Aorta (tissue), 5 donors: ENCODE results near the gene GPATCH8. TPM values are rescaled to one million over a fixed set of nuclear protein-coding genes. Genes with fewer than 3 reads are reported as not detected.

Experiments used
- ATAC-seq: fragments of 200-7000 bp; cut with Tn5 transposase; one replicate; pipeline ENCODE4 v1.9.1; 2022; ENCODE audit warnings: moderate library complexity; ENCODE audit not compliant: low FRiP score
- DNase-seq, 2 donors: peaks; one replicate each; pipeline ENCODE4 v3.0.0-alpha.2; 2020
- H3K27ac ChIP-seq, 2 donors: one replicate each; pipeline ENCODE4 v1.5.1; 2013; ENCODE audit warnings: low read length in 2 of 2, mild to moderate bottlenecking in 2 of 2, moderate library complexity in 2 of 2, control low read depth in 1 of 2, inconsistent platforms in 1 of 2, low read depth in 1 of 2
- H3K27me3 ChIP-seq, 2 donors: one replicate each; pipeline ENCODE4 v1.6.1; 2013; ENCODE audit warnings: control low read depth in 1 of 2, low read length in 1 of 2, mild to moderate bottlenecking in 1 of 2, moderate library complexity in 1 of 2; ENCODE audit not compliant: insufficient read depth in 2 of 2, control insufficient read depth in 1 of 2
- H3K36me3 ChIP-seq, 2 donors: one replicate each; pipeline ENCODE4 v1.6.1; 2013; ENCODE audit warnings: control low read depth in 1 of 2, low read length in 1 of 2, mild to moderate bottlenecking in 1 of 2; ENCODE audit not compliant: insufficient read depth in 2 of 2, control insufficient read depth in 1 of 2
- H3K4me1 ChIP-seq, 2 donors: one replicate each; pipeline ENCODE4 v1.6.1; 2013; ENCODE audit warnings: low read length in 2 of 2, control low read depth in 1 of 2, mild to moderate bottlenecking in 1 of 2, moderate library complexity in 1 of 2; ENCODE audit not compliant: insufficient read depth in 2 of 2, control insufficient read depth in 1 of 2
- H3K4me3 ChIP-seq, 2 donors: one replicate each; pipeline ENCODE4 v1.5.1; 2013; ENCODE audit warnings: low read length in 2 of 2, control low read depth in 1 of 2, mild to moderate bottlenecking in 1 of 2
- H3K9me3 ChIP-seq: one replicate; pipeline ENCODE4 v1.6.1; 2013; ENCODE audit warnings: mild to moderate bottlenecking, low read length; ENCODE audit not compliant: control insufficient read depth
- WGBS, 2 donors: extraction: QIAGEN DNeasy Blood & Tissue Kit; methylation state at CpG; one replicate each; pipeline ENCODE4 v1.1.7; 2013; 5-methylcytosine and 5-hydroxymethylcytosine counted together
- intact Hi-C, 2 donors: fragments of 100-400 bp; cut with DNase I; formaldehyde crosslinking; loops; one replicate each; pipeline versions ENCODE4 v1.14.2 to v1.15.0; 2022
- polyA plus RNA-seq, 2 donors: library from polyadenylated mRNA; stranded (reverse); fragments of 200-250 nt; gene quantifications; one replicate each; pipeline ENCODE4 v1.2.3, GENCODE V29; 2013
- total RNA-seq, 2 donors: library from RNA; stranded (reverse); fragmentation: NEBNext Ultra II Directional; extraction: Animal tissue kit (Norgen Biotek cat#: 25700); gene quantifications; one replicate each; pipeline ENCODE4 v1.2.1, GENCODE V29; 2021
- donor health status: healthy with polysubstance abuse.
- donor health status: Bipolar disorder and iron deficiency.
- donor health status: DM: no; HTN: no; CAD: no.
- donor health status: DM: no; HTN: no; CAD: no.
- donor health status: DM: yes; HTN: yes; CAD: no.

GPATCH8 gene
- total and polyA plus RNA-seq, 4 donors = 4.9 to 56.5 (median 27.3) TPM

GRCh38 chr17:44350733-44351226 lies 152.4 kb downstream of the GPATCH8 start:
- H3K4me1 ChIP-seq = no peaks in the 10 kb centered on the region
- no peaks in the 10 kb centered on the region for H3K27me3 ChIP-seq
- H3K4me3 ChIP-seq = no peak overlapping the region
- DNase-seq = peak; percentile 68 to 87
- H3K9me3 ChIP-seq = no peaks in the 10 kb centered on the region
- H3K27ac ChIP-seq = no peak overlapping the region
- intact Hi-C loops = no loop called here
- H3K36me3 ChIP-seq = no peaks in the 10 kb centered on the region
- peak; percentile 47 for ATAC-seq
- 66% methylated on average over 6 of the region's 6 CpGs for WGBS, 2 donors

- ATAC-seq = no peak
- intact Hi-C loops = loop anchor here in 1 of 2 donors (10.0 kb wide), 1 partner anchor 955 kb away; the partner anchor contains the start of gene ARL4D
Observed at GRCh38 chr17:44349553-44350070, 153.6 kb downstream of the GPATCH8 start.

GRCh38 chr17:44348988-44349364 lies 154.2 kb downstream of the GPATCH8 start:
- no peak overlapping the region for H3K27ac ChIP-seq
- intact Hi-C loops = loop anchor here in 1 of 2 donors (10.0 kb wide), 1 partner anchor 954 kb away; the partner anchor contains the start of gene ARL4D
- peaks cover 0 to 3% of the 10 kb centered on the region in 2 donors for H3K4me1 ChIP-seq
- no peaks in the 10 kb centered on the region for H3K36me3 ChIP-seq
- ATAC-seq (no peak), DNase-seq (peak in 1 of 2 donors; percentile 37)
- H3K9me3 ChIP-seq = no peaks in the 10 kb centered on the region
- no peak overlapping the region for H3K4me3 ChIP-seq
- no peaks in the 10 kb centered on the region for H3K27me3 ChIP-seq
- 85% methylated on average over 6 of the region's 6 CpGs for WGBS, 2 donors

More at GRCh38 chr17:44349553-44350070, 153.6 kb downstream of the GPATCH8 start:
- no peaks in the 10 kb centered on the region for H3K9me3 ChIP-seq
- DNase-seq = peak in 1 of 2 donors; percentile 42
- WGBS, 2 donors = 84 to 86% methylated on average over 12 of the region's 12 CpGs
- no peaks in the 10 kb centered on the region for H3K27me3 ChIP-seq
- H3K4me1 ChIP-seq = no peaks in the 10 kb centered on the region
- H3K27ac ChIP-seq = no peak overlapping the region
- H3K36me3 ChIP-seq = no peaks in the 10 kb centered on the region
- no peak overlapping the region for H3K4me3 ChIP-seq

- 77 to 79% methylated on average over 9 of the region's 9 CpGs for WGBS, 2 donors
- ATAC-seq = no peak
- Histone ChIP-seq H3K4me3 (no peak overlapping the region), H3K9me3 (no peaks in the 10 kb centered on the region), H3K27ac (no peak overlapping the region), H3K27me3 (no peaks in the 10 kb centered on the region), H3K36me3 (no peaks in the 10 kb centered on the region), H3K4me1 (peaks cover 0 to 3% of the 10 kb centered on the region in 2 donors)
- peak in 1 of 2 donors; percentile 78 for DNase-seq
- intact Hi-C loops = loop anchor here in 1 of 2 donors (10.0 kb wide), 1 partner anchor 954 kb away; the partner anchor contains the start of gene ARL4D
Observed at GRCh38 chr17:44348234-44348987, 154.8 kb downstream of the GPATCH8 start.

Other genes with a start within 250 kb of the GPATCH8 start
- gene SLC4A1, start 235.3 kb downstream of the GPATCH8 start, total RNA-seq = 10 to 100 TPM in 1 of 2 donors, 1 to 10 TPM in 1; 1.5 to 10.2 TPM
- under 1 TPM; 0.08 to 0.25 TPM for gene SLC4A1, start 235.3 kb downstream of the GPATCH8 start, polyA plus RNA-seq
- gene RUNDC3A, start 194.8 kb downstream of the GPATCH8 start, total RNA-seq = under 1 TPM in 1 of 2 donors, not detected in 1; 0.75 TPM
- under 1 TPM; 0.26 to 0.50 TPM for gene RUNDC3A, start 194.8 kb downstream of the GPATCH8 start, polyA plus RNA-seq
- 10 to 100 TPM; 50.2 to 61.5 TPM for gene SLC25A39, start 178.6 kb downstream of the GPATCH8 start, total RNA-seq
- 100 to 1,000 TPM in 1 of 2 donors, 10 to 100 TPM in 1; 54.6 to 107 TPM for gene SLC25A39, start 178.6 kb downstream of the GPATCH8 start, polyA plus RNA-seq
- 100 to 1,000 TPM; 162 to 248 TPM for gene GRN, start 158.1 kb downstream of the GPATCH8 start, total RNA-seq
- gene GRN, start 158.1 kb downstream of the GPATCH8 start, polyA plus RNA-seq = 100 to 1,000 TPM; 125 to 145 TPM
- gene FAM171A2, start 139.6 kb downstream of the GPATCH8 start, total RNA-seq = 1 to 10 TPM in 1 of 2 donors, under 1 TPM in 1; 0.45 to 2.0 TPM
- gene FAM171A2, start 139.6 kb downstream of the GPATCH8 start, polyA plus RNA-seq = under 1 TPM in 1 of 2 donors, not detected in 1; 0.05 TPM
- 1 to 10 TPM; 3.3 to 3.4 TPM for gene ITGA2B, start 113.8 kb downstream of the GPATCH8 start, total RNA-seq
- gene ITGA2B, start 113.8 kb downstream of the GPATCH8 start, polyA plus RNA-seq = 1 to 10 TPM in 1 of 2 donors, under 1 TPM in 1; 0.38 to 1.2 TPM
- gene FZD2, start 54.1 kb upstream of the GPATCH8 start, total RNA-seq = 10 to 100 TPM in 1 of 2 donors, 1 to 10 TPM in 1; 7.4 to 22.1 TPM
- 1 to 10 TPM; 3.9 to 9.8 TPM for gene FZD2, start 54.1 kb upstream of the GPATCH8 start, polyA plus RNA-seq
- not detected for gene MEIOC, start 153.1 kb upstream of the GPATCH8 start, total RNA-seq
- not detected for gene MEIOC, start 153.1 kb upstream of the GPATCH8 start, polyA plus RNA-seq
- gene CCDC43, start 186.4 kb upstream of the GPATCH8 start, total RNA-seq = 10 to 100 TPM; 15.4 to 16.1 TPM
- 10 to 100 TPM in 1 of 2 donors, 1 to 10 TPM in 1; 9.6 to 12.6 TPM for gene CCDC43, start 186.4 kb upstream of the GPATCH8 start, polyA plus RNA-seq
- 10 to 100 TPM in 1 of 2 donors, 1 to 10 TPM in 1; 5.8 to 12.1 TPM for gene DBF4B, start 205.3 kb upstream of the GPATCH8 start, total RNA-seq
- gene DBF4B, start 205.3 kb upstream of the GPATCH8 start, polyA plus RNA-seq = 1 to 10 TPM in 1 of 2 donors, under 1 TPM in 1; 0.88 to 2.4 TPM